Effector memory CD8-positive, alpha-beta T cell (primary cell): ENCODE data around the gene FAM47E.
"Not testable (repeated sequence)": the region's sequence is repeated elsewhere in the genome, so short reads cannot be mapped to it uniquely, and the experiment has no call there.

Source experiments
- ATAC-seq: fragments of 150-1000 bp; cut with Tn5 transposase; replicated peaks from 2 replicates; pipeline ENCODE4 v1.10.0; 2021; ENCODE audit warnings: mild to moderate bottlenecking, moderate library complexity
- DNase-seq, 3 experiments: peaks; one replicate each; pipeline ENCODE4 v3.0.0; 2021
- H3K27ac Mint-ChIP-seq, 2 donors: one replicate each; pipeline ENCODE4 v1.8.0; 2022; ENCODE audit warnings: mild to moderate bottlenecking in 2 of 2, mixed read lengths in 2 of 2, moderate library complexity in 2 of 2
- H3K27me3 Mint-ChIP-seq, 2 donors: one replicate each; pipeline ENCODE4 v1.8.0; 2022; ENCODE audit warnings: mixed read lengths in 2 of 2
- H3K36me3 Mint-ChIP-seq: one replicate; pipeline ENCODE4 v1.8.0; 2022; ENCODE audit warnings: mild to moderate bottlenecking, moderate library complexity, mixed read lengths; ENCODE audit not compliant: insufficient read depth
- H3K4me1 Mint-ChIP-seq, 2 donors: one replicate each; pipeline ENCODE4 v1.8.0; 2022; ENCODE audit warnings: low read depth in 2 of 2, mixed read lengths in 2 of 2
- H3K4me3 Mint-ChIP-seq, 2 donors: one replicate each; pipeline ENCODE4 v1.8.0; 2022; ENCODE audit warnings: mild to moderate bottlenecking in 2 of 2, mixed read lengths in 2 of 2, moderate library complexity in 2 of 2
- H3K9me3 Mint-ChIP-seq, 2 donors: one replicate each; pipeline ENCODE4 v1.8.0; 2022; ENCODE audit warnings: mixed read lengths in 2 of 2

The FAM47E gene

GRCh38 chr4:76279462-76279861 is 27.9 kb downstream of the FAM47E start:
- DNase-seq (peak in 1 of 3 experiments; percentile 7), ATAC-seq (peak; percentile 27)
- H3K36me3 Mint-ChIP-seq: no peaks in the 10 kb centered on the region
- H3K4me3 Mint-ChIP-seq: no peak overlapping the region
- H3K27me3 Mint-ChIP-seq: peaks cover 23 to 25% of the 10 kb centered on the region in 2 donors
- H3K4me1 Mint-ChIP-seq: peaks cover 5 to 12% of the 10 kb centered on the region in 2 donors
- H3K27ac Mint-ChIP-seq: no peak overlapping the region
- no peaks in the 10 kb centered on the region for H3K9me3 Mint-ChIP-seq

DNA sequence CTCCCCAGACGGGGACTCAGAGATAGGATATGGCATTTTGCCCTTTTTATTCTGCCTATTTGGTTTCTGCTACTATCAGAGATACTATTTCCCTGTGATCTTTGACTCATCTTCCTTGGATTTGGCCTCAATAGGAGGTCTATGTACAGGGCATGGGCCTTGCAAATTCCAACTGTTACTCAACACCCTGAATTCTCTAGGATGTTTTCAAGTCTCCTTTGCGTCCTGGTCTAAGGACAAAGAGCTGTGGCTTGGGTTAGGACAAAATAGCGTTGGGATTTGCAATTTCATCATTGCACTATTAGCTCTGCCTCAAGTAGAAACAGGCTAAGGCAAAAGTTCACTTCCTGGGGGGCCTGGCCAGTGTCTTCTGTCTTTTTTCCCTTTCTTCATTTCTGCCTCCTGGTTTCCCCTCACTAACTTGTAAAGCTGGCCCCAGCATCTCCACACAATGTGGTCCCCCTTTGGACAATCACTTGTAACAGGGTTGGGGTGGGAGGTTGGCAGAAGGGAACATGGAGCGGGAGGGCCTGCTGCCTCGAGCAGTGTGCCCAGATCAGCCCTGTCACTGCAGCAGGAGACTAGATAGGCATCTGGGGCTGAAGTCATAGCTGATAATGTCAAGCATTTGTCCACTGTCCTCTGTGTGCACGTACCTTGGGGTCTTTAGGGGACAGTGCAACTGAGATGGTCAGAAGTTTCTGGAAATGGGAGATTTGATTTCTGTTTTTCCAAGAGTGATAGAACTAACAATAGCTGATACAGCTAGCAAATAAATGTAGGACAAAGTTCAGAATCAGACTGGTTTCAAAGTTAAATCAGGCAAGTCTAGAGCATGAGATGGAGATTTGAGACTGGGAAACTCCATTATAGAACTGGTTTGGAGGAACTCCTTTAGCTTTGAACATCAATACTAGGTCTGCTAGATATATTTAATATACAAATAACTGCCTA is 29.2 kb downstream of the FAM47E start:
- Mint-ChIP-seq H3K4me3 (no peak overlapping the region), H3K36me3 (no peaks in the 10 kb centered on the region), H3K9me3 (no peaks in the 10 kb centered on the region), H3K27me3 (peaks cover 11 to 13% of the 10 kb centered on the region in 2 donors), H3K27ac (no peak overlapping the region), H3K4me1 (peaks cover 5 to 12% of the 10 kb centered on the region in 2 donors)
- DNase-seq (no peak), ATAC-seq (no peak)

- not testable (repeated sequence) for H3K27ac Mint-ChIP-seq, H3K9me3 Mint-ChIP-seq, H3K36me3 Mint-ChIP-seq, DNase-seq, H3K4me3 Mint-ChIP-seq, ATAC-seq, H3K4me1 Mint-ChIP-seq, H3K27me3 Mint-ChIP-seq
Measured at GRCh38 chr4:76281594-76281993, 30.1 kb downstream of the FAM47E start.

- no peak overlapping the region for H3K4me3 Mint-ChIP-seq
- peaks cover 0 to 4% of the 10 kb centered on the region in 2 donors for H3K4me1 Mint-ChIP-seq
- ATAC-seq (no peak), DNase-seq (no peak)
- H3K27me3 Mint-ChIP-seq: no peaks in the 10 kb centered on the region
- no peaks in the 10 kb centered on the region for H3K9me3 Mint-ChIP-seq
- no peak overlapping the region for H3K27ac Mint-ChIP-seq
- no peaks in the 10 kb centered on the region for H3K36me3 Mint-ChIP-seq
Measured at GRCh38 chr4:76282941-76283689, 31.6 kb downstream of the FAM47E start.

- no peak for ATAC-seq
- Mint-ChIP-seq H3K27me3 (peaks cover 1 to 4% of the 10 kb centered on the region in 2 donors), H3K4me3 (no peak overlapping the region), H3K9me3 (no peaks in the 10 kb centered on the region), H3K4me1 (peaks cover 0 to 4% of the 10 kb centered on the region in 2 donors), H3K27ac (peak overlapping the region in 1 of 2 donors; percentile 29), H3K36me3 (no peaks in the 10 kb centered on the region)
- DNase-seq: no peak
Measured at GRCh38 chr4:76283900-76284299, 32.4 kb downstream of the FAM47E start.

DNA sequence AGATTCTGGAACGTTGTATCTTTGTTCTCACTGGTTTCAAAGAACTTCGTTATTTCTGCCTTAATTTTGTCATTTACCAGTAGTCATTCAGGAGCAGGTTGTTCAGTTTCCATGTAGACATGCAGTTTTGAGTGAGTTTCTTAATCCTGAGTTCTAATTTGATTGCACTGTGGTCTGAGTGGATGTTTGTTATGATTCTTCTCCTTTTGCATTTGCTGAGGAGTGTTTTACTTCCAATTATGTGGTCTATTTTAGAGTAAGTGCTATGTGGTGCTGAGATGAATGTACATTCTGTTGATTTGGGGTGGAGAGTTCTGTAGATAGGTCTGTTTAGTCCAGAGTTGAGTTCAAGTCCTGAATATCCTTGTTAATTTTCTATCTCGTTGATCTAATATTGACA is 36.3 kb downstream of the FAM47E start:
- H3K36me3 Mint-ChIP-seq, ATAC-seq, DNase-seq, H3K4me3 Mint-ChIP-seq, H3K27ac Mint-ChIP-seq, H3K4me1 Mint-ChIP-seq, H3K9me3 Mint-ChIP-seq: not testable (repeated sequence)
- H3K27me3 Mint-ChIP-seq: peaks cover 4 to 23% of the 10 kb centered on the region in 2 donors

GRCh38 chr4:76292730-76293129 is 41.2 kb downstream of the FAM47E start:
- ATAC-seq (no peak), DNase-seq (no peak)
- Mint-ChIP-seq H3K36me3 (no peaks in the 10 kb centered on the region), H3K4me3 (no peak overlapping the region), H3K4me1 (no peaks in the 10 kb centered on the region), H3K27ac (no peak overlapping the region), H3K9me3 (no peaks in the 10 kb centered on the region), H3K27me3 (peaks cover 4 to 28% of the 10 kb centered on the region in 2 donors)

GRCh38 chr4:76293772-76294171 is 42.3 kb downstream of the FAM47E start:
- DNase-seq (no peak), ATAC-seq (no peak)
- H3K27ac Mint-ChIP-seq: no peak overlapping the region
- no peak overlapping the region for H3K4me3 Mint-ChIP-seq
- H3K9me3 Mint-ChIP-seq: peaks cover 0 to 3% of the 10 kb centered on the region in 2 donors
- peaks cover 0 to 28% of the 10 kb centered on the region in 2 donors for H3K27me3 Mint-ChIP-seq
- H3K4me1 Mint-ChIP-seq: no peaks in the 10 kb centered on the region
- no peaks in the 10 kb centered on the region for H3K36me3 Mint-ChIP-seq

- H3K9me3 Mint-ChIP-seq: peaks cover 0 to 3% of the 10 kb centered on the region in 2 donors
- no peaks in the 10 kb centered on the region for H3K36me3 Mint-ChIP-seq
- DNase-seq (no peak), ATAC-seq (no peak)
- H3K4me3 Mint-ChIP-seq: no peak overlapping the region
- no peak overlapping the region for H3K27ac Mint-ChIP-seq
- H3K27me3 Mint-ChIP-seq: peaks cover 0 to 9% of the 10 kb centered on the region in 2 donors
- peaks cover 4 to 7% of the 10 kb centered on the region in 2 donors for H3K4me1 Mint-ChIP-seq
Measured at GRCh38 chr4:76296286-76296820, 44.8 kb downstream of the FAM47E start.

- H3K9me3 Mint-ChIP-seq: peaks cover 0 to 3% of the 10 kb centered on the region in 2 donors
Measured at GRCh38 chr4:76298227-76298626, 46.7 kb downstream of the FAM47E start.

GRCh38 chr4:76300012-76300411 is 48.5 kb downstream of the FAM47E start:
- ATAC-seq: no peak
- no peak overlapping the region for H3K27ac Mint-ChIP-seq

More at GRCh38 chr4:76298227-76298626, 46.7 kb downstream of the FAM47E start:
- Mint-ChIP-seq H3K27me3 (peaks cover 0 to under 1% of the 10 kb centered on the region in 2 donors), H3K4me1 (peaks cover 10 to 15% of the 10 kb centered on the region in 2 donors), H3K36me3 (no peaks in the 10 kb centered on the region), H3K4me3 (no peak overlapping the region), H3K27ac (no peak overlapping the region)
- DNase-seq (no peak), ATAC-seq (no peak)

DNA sequence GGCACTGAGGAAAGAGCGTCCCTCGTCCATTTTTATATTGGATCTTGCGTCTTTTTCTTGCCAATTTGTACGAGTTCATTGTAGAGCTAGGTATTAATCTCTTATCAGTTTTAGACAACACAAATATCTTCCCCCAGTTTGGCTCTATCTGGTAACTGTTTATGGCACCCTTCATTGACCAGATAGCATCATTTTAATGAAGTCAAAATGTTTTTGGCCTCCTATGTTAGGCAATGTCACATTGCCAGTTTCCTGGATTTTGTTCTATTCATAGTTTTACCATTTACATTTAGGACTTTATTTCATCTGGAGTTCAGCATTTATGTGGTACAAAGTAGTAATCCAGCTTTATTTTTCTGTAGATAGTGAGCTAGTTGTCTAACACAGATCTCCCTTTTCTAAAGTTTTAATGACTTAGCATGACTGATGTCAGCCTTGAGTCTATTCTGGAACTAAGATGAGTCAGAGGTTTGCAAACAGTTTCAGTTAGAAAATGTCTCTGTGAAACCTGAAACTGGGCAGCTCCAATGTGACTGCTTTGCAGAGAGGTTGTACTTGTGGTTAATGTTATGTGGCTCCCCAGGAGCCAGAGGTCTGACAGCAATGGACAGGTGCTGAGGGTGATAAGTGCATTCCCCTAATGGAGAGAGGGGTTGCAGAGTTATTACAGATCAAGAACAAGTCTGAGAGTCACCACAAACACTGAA is 49.7 kb downstream of the FAM47E start:
- no peak overlapping the region for H3K27ac Mint-ChIP-seq
- H3K4me3 Mint-ChIP-seq: no peak overlapping the region
- ATAC-seq: peak; percentile 13
- no peaks in the 10 kb centered on the region for H3K27me3 Mint-ChIP-seq
- peaks cover 0 to 3% of the 10 kb centered on the region in 2 donors for H3K9me3 Mint-ChIP-seq
- DNase-seq: no peak
- H3K4me1 Mint-ChIP-seq: peaks cover 26 to 33% of the 10 kb centered on the region in 2 donors
- H3K36me3 Mint-ChIP-seq: peaks cover 4% of the 10 kb centered on the region

More at GRCh38 chr4:76300012-76300411, 48.5 kb downstream of the FAM47E start:
- DNase-seq: no peak
- no peaks in the 10 kb centered on the region for H3K27me3 Mint-ChIP-seq
- H3K4me3 Mint-ChIP-seq: no peak overlapping the region
- H3K9me3 Mint-ChIP-seq: peaks cover 0 to 3% of the 10 kb centered on the region in 2 donors
- peaks cover 18 to 27% of the 10 kb centered on the region in 2 donors for H3K4me1 Mint-ChIP-seq
- H3K36me3 Mint-ChIP-seq: peaks cover 4% of the 10 kb centered on the region

DNA sequence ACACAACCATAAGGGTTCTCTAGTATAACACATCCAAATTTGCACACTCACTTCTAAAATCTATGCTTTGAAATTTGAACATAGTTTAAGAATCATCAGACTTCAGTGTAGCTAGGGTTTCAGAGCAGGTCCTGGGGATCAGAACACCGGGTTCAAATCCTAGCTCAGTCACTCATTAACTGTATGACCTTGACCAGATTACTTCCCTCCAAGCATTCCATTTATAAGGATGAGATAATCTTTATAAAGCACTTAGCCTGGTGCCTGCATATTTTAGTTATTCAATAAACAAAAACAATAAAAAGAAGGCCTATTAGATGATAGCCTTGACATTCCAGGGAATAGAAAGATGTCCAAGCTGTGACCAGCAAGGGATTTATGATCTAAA is 50.2 kb downstream of the FAM47E start:
- Mint-ChIP-seq H3K27me3 (no peaks in the 10 kb centered on the region), H3K36me3 (peaks cover 4% of the 10 kb centered on the region), H3K4me1 (peaks cover 26 to 33% of the 10 kb centered on the region in 2 donors), H3K4me3 (no peak overlapping the region), H3K27ac (no peak overlapping the region), H3K9me3 (peaks cover 0 to 3% of the 10 kb centered on the region in 2 donors)
- ATAC-seq (no peak), DNase-seq (no peak)
